NCI-H2171 (cell line): ENCODE data around the gene PARD3B.

ENCODE experiments used
- DNase-seq: peaks from one replicate; lab custom pipeline; 2025; lab: John Stamatoyannopoulos, UW

PARD3B gene

GRCh38 chr2:204544961-204545860 is at the start of gene PARD3B:
Gene PARD3B (plus strand): TSS chr2:204545475. CDS start chr2:204546000, 525 bp downstream.
- DNase-seq: peak; percentile 94

GRCh38 chr2:204496779-204497178 is 48.5 kb upstream of the PARD3B start:
- DNase-seq: no peak

- no peak for DNase-seq
Measured at GRCh38 chr2:204497855-204498254, 47.4 kb upstream of the PARD3B start.

- no peak for DNase-seq
Measured at GRCh38 chr2:204498291-204498690, 47.0 kb upstream of the PARD3B start.

GRCh38 chr2:204503869-204504268 is 41.4 kb upstream of the PARD3B start:
- no peak for DNase-seq

- DNase-seq: no peak
Measured at GRCh38 chr2:204504594-204504993, 40.7 kb upstream of the PARD3B start.

- DNase-seq: no peak
Measured at GRCh38 chr2:204505488-204505887, 39.8 kb upstream of the PARD3B start.

- no peak for DNase-seq
Measured at GRCh38 chr2:204505946-204506345, 39.3 kb upstream of the PARD3B start.

- no peak for DNase-seq
Measured at GRCh38 chr2:204507636-204508035, 37.6 kb upstream of the PARD3B start.

GRCh38 chr2:204510709-204511420 is 34.4 kb upstream of the PARD3B start:
- no peak for DNase-seq

GRCh38 chr2:204514439-204514838 is 30.8 kb upstream of the PARD3B start:
- no peak for DNase-seq

- DNase-seq: no peak
Measured at GRCh38 chr2:204515416-204515815, 29.9 kb upstream of the PARD3B start.

- DNase-seq: no peak
Measured at GRCh38 chr2:204517154-204517553, 28.1 kb upstream of the PARD3B start.

- DNase-seq: no peak
Measured at GRCh38 chr2:204529795-204530463, 15.3 kb upstream of the PARD3B start.

GRCh38 chr2:204530464-204530805 is 14.8 kb upstream of the PARD3B start:
- no peak for DNase-seq

- no peak for DNase-seq
Measured at GRCh38 chr2:204533629-204534370, 11.5 kb upstream of the PARD3B start.

- DNase-seq: no peak
Measured at GRCh38 chr2:204535356-204535755, 9.9 kb upstream of the PARD3B start.

GRCh38 chr2:204535764-204536163 is 9.5 kb upstream of the PARD3B start:
- no peak for DNase-seq

- DNase-seq: peak; percentile 14
Measured at GRCh38 chr2:204538182-204539018, 6.9 kb upstream of the PARD3B start.

GRCh38 chr2:204539019-204539385 is 6.3 kb upstream of the PARD3B start:
- no peak for DNase-seq

- DNase-seq: no peak
Measured at GRCh38 chr2:204541637-204542036, 3.6 kb upstream of the PARD3B start.
